B cell (primary cell): ENCODE results near the gene CD209. TPM values are rescaled to one million over a fixed set of nuclear protein-coding genes. Genes with fewer than 3 reads are reported as not detected.

Experiments used
- ATAC-seq: fragments of 200-7000 bp; cut with Tn5 transposase; one replicate; pipeline ENCODE4 v1.10.0; 2021; ENCODE audit warnings: low read depth, mild to moderate bottlenecking, moderate number of reproducible peaks, moderate library complexity
- CTCF ChIA-PET: fragments of 350-600 bp; sonication (Branson Sonifier 250); formaldehyde crosslinking; loops from one replicate; lab custom pipeline; 2021; ENCODE audit warnings: antibody characterized with exemption, inconsistent platforms; lab: Charles Lee
- POLR2A ChIA-PET: fragments of 350-600 bp; sonication (Branson Sonifier 250); formaldehyde crosslinking; loops from one replicate; lab custom pipeline; 2021; ENCODE audit warnings: antibody characterized with exemption; lab: Charles Lee
- DNase-seq: peaks from one replicate; pipeline ENCODE4 v3.0.0; 2013
- H2AFZ ChIP-seq: 2 replicates; pipeline ENCODE4 v1.6.1; 2012; ENCODE audit warnings: mild to moderate bottlenecking, low read depth, low read length; ENCODE audit not compliant: insufficient read depth, poor library complexity, severe bottlenecking
- H3K27ac ChIP-seq, 2 donors: 1 replicate in 1 of 2; 2 replicates in 1 of 2; pipeline ENCODE4 v1.5.1; 2012 to 2013; ENCODE audit warnings: low read length in 2 of 2, mild to moderate bottlenecking in 2 of 2, moderate library complexity in 1 of 2
- H3K27me3 ChIP-seq, 4 experiments: fragments of 200-600 bp in 1 of 4; sonication (generic) in 1 of 4; replicated peaks in 1 of 4; 1 replicate in 2 of 4; 2 replicates in 2 of 4; pipeline versions ENCODE4 v1.6.1 to v1.7.0; 2013 to 2016; ENCODE audit warnings: low read length in 3 of 4, mild to moderate bottlenecking in 2 of 4, mixed read lengths in 1 of 4, moderate library complexity in 1 of 4; ENCODE audit not compliant: insufficient read depth in 4 of 4, control insufficient read depth in 3 of 4; ENCODE audit errors: control extremely low read depth in 1 of 4
- H3K36me3 ChIP-seq, 2 experiments: replicated peaks in 1 of 2; 1 replicate in 1 of 2; 2 replicates in 1 of 2; pipeline versions ENCODE4 v1.6.1 to v1.7.1; 2013; ENCODE audit warnings: low read length in 1 of 2; ENCODE audit not compliant: insufficient read depth in 2 of 2, control insufficient read depth in 1 of 2; ENCODE audit errors: control extremely low read depth in 1 of 2, extremely low read depth in 1 of 2
- H3K4me1 ChIP-seq, 2 donors: fragments of 200-600 bp in 1 of 2; sonication (generic) in 1 of 2; 1 replicate in 1 of 2; 2 replicates in 1 of 2; pipeline versions ENCODE4 v1.5.1 to v1.6.1; 2013 to 2017; ENCODE audit warnings: low read length in 2 of 2; ENCODE audit not compliant: control insufficient read depth in 2 of 2, insufficient read depth in 2 of 2
- H3K4me2 ChIP-seq: replicated peaks from 2 replicates; pipeline ENCODE3; 2012; ENCODE audit warnings: mild to moderate bottlenecking, low read depth, low read length; ENCODE audit not compliant: poor library complexity, severe bottlenecking
- H3K4me3 ChIP-seq, 5 experiments: fragments of 200-600 bp in 1 of 5; sonication (generic) in 1 of 5; 1 replicate in 3 of 5; 2 replicates in 2 of 5; pipeline versions ENCODE4 v1.5.1 to v1.7.0; 2011 to 2016; ENCODE audit warnings: low read length in 4 of 5, mild to moderate bottlenecking in 4 of 5, low read depth in 2 of 5, control low read depth in 1 of 5, moderate library complexity in 1 of 5; ENCODE audit not compliant: insufficient read depth in 1 of 5; ENCODE audit errors: control extremely low read depth in 1 of 5, extremely low read depth in 1 of 5
- H3K79me2 ChIP-seq: fragments of 200-600 bp; sonication (generic); one replicate; pipeline ENCODE4 v1.6.0; 2016; ENCODE audit warnings: low read length; ENCODE audit not compliant: control insufficient read depth, insufficient read depth
- H3K9ac ChIP-seq: fragments of 200-600 bp; sonication (generic); 2 replicates; pipeline ENCODE4 v1.6.1; 2017; ENCODE audit warnings: mild to moderate bottlenecking, low read length, moderate library complexity
- H3K9me3 ChIP-seq, 3 donors: one replicate each; pipeline versions ENCODE4 v1.6.1 to v1.7.1; 2013; ENCODE audit warnings: low read length in 2 of 3; ENCODE audit not compliant: control insufficient read depth in 2 of 3, insufficient read depth in 1 of 3; ENCODE audit errors: control extremely low read depth in 1 of 3
- H4K20me1 ChIP-seq: 2 replicates; pipeline ENCODE4 v1.6.0; 2012; ENCODE audit warnings: mild to moderate bottlenecking, low read length; ENCODE audit not compliant: insufficient read depth, control insufficient read depth, poor library complexity, severe bottlenecking
- H3K27ac Mint-ChIP-seq: one replicate; pipeline ENCODE4 v1.8.0; 2021; ENCODE audit warnings: mixed read lengths
- H3K27me3 Mint-ChIP-seq: one replicate; pipeline ENCODE4 v1.8.0; 2021; ENCODE audit warnings: mixed read lengths
- H3K4me1 Mint-ChIP-seq: one replicate; pipeline ENCODE4 v1.8.0; 2021; ENCODE audit warnings: mixed read lengths
- H3K4me3 Mint-ChIP-seq: one replicate; pipeline ENCODE4 v1.8.0; 2021; ENCODE audit warnings: mixed read lengths
- H3K9me3 Mint-ChIP-seq: one replicate; pipeline ENCODE4 v1.8.0; 2022; ENCODE audit warnings: mixed read lengths; ENCODE audit not compliant: insufficient read depth
- CTCF ChIP-seq: fragments of 200-600 bp; IDR thresholded peaks from one replicate; pipeline ENCODE4 v1.8.0; 2022; ENCODE audit warnings: antibody characterized with exemption, mild to moderate bottlenecking
- EZH2 ChIP-seq: IDR thresholded peaks from 2 replicates; pipeline ENCODE4 v1.6.1; 2012; ENCODE audit warnings: borderline replicate concordance, low read depth, mild to moderate bottlenecking, moderate library complexity, low read length; ENCODE audit not compliant: insufficient read depth, poor library complexity, severe bottlenecking
- WGBS: methylation state at CpG from one replicate; pipeline ENCODE4 v1.1.5; 2013; ENCODE audit warnings: missing lambda C conversion rate; ENCODE audit not compliant: insufficient coverage; 5-methylcytosine and 5-hydroxymethylcytosine counted together
- intact Hi-C: fragments of 100-400 bp; cut with micrococcal nuclease; formaldehyde crosslinking; loops from one replicate; pipeline ENCODE4 v1.10.0; 2022
- polyA plus RNA-seq: library from polyadenylated mRNA; depleted of rRNA; stranded (reverse); fragments of >200 nt; gene quantifications from 2 replicates; pipeline ENCODE4 v1.2.3, GENCODE V29; 2012
- total RNA-seq, 2 donors: library from RNA; stranded (reverse); fragments of 120-200 nt in 1 of 2; gene quantifications; 1 replicate in 1 of 2; 2 replicates in 1 of 2; pipeline versions ENCODE4 v1.2.3 to v1.2.4, GENCODE V29; 2013 to 2022

The CD209 gene
- total and polyA plus RNA-seq, 2 donors (not counting 1 experiment from before 2014, with no cell fraction given) = 0.10 TPM; not detected in 1

DNA sequence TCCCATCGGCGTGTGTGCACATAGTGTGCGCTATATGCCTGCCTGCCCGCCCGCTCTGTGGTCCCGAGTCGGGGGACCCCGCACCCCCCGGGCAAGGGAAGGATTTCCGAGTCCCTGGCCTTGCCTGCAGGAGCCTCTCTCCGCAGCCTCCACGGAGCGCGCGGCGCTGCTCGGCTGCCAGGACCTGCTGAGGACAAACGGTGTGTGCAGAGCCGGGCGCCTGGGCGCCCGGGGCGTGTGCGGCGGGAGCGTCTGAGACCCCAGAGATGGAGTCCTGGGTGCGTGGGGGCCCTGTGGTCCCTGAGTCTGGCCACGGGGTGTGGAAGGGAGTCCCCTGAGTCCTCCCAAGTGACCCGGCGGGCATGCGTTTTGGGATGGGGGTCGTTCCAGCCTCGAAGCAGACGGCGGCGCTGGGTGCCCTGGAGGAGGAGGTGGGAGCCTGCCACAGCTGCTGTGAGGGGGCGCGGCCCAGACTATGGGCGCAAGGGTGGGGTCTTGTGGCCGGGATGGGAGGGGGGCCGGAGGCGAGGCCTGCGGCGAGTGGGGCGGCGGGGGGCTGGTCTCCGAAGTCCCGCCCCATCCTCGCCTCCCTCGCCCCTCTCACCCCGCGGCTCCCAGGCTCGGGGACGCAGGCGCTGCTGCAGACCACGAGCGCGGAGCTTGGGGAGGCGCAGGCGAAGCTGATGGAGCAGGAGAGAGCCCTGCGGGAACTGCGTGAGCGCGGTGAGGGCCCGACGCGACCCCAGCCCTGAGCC lies 41.0 kb upstream of the CD209 start:
- no peaks in the 10 kb centered on the region for H3K9me3 Mint-ChIP-seq
- DNase-seq (peak; percentile 41), ATAC-seq (no peak)
- H3K9me3 ChIP-seq = peaks cover 0 to 37% (median 3%) of the 10 kb centered on the region in 3 donors
- H3K4me2 ChIP-seq = peak overlapping the region; percentile 77
- H2AFZ ChIP-seq = peak overlapping the region; percentile 40
- H4K20me1 ChIP-seq = no peaks in the 10 kb centered on the region
- TF ChIP-seq EZH2 = no peak
- peak overlapping the region in 3 of 5 experiments; percentile 32 to 35 (median 34) for H3K4me3 ChIP-seq
- H3K79me2 ChIP-seq = no peaks in the 10 kb centered on the region
- POLR2A ChIA-PET = no interaction called here
- H3K27me3 ChIP-seq = peaks cover 0 to 43% (median 25%) of the 10 kb centered on the region in 4 experiments
- peaks cover 25% of the 10 kb centered on the region for H3K4me1 Mint-ChIP-seq
- no peaks in the 10 kb centered on the region for H3K36me3 ChIP-seq
- H3K27ac Mint-ChIP-seq = no peak overlapping the region
- intact Hi-C loops = no loop called here
- WGBS = 7% methylated on average over 62 of the region's 67 CpGs
- H3K27ac ChIP-seq = no peak overlapping the region
- CTCF ChIA-PET = interaction anchor here (1.3 kb wide), 1 partner anchor 136 kb away, joined by 4 read pairs; no protein-coding TSS in a partner anchor
- peaks cover 35% of the 10 kb centered on the region for H3K27me3 Mint-ChIP-seq
- H3K4me3 Mint-ChIP-seq = peak overlapping the region; percentile 19
- peaks cover 25% of the 10 kb centered on the region in 2 donors for H3K4me1 ChIP-seq
- peak overlapping the region; percentile 41 for H3K9ac ChIP-seq

- intact Hi-C loops = no loop called here
- H3K4me1 Mint-ChIP-seq = peaks cover 25% of the 10 kb centered on the region
- no peak overlapping the region for H3K27ac Mint-ChIP-seq
- DNase-seq (no peak), ATAC-seq (no peak)
- WGBS = 21% methylated on average over 22 of the region's 22 CpGs
- ChIA-PET POLR2A (no interaction called here), CTCF (interaction anchor here (1.3 to 1.4 kb wide), 2 partner anchors 12 to 135 kb away, joined by 4 to 5 read pairs; no protein-coding TSS in a partner anchor)
- peak overlapping the region; percentile 41 for H3K9ac ChIP-seq
- no peaks in the 10 kb centered on the region for H3K9me3 Mint-ChIP-seq
- peak overlapping the region; percentile 40 for H2AFZ ChIP-seq
- H3K36me3 ChIP-seq = no peaks in the 10 kb centered on the region
- peak overlapping the region in 2 of 5 experiments; percentile 24 to 34 for H3K4me3 ChIP-seq
- peaks cover 25% of the 10 kb centered on the region in 2 donors for H3K4me1 ChIP-seq
- H4K20me1 ChIP-seq = no peaks in the 10 kb centered on the region
- TF ChIP-seq CTCF = no peak
- no peak for TF ChIP-seq EZH2
- H3K79me2 ChIP-seq = no peaks in the 10 kb centered on the region
- H3K4me2 ChIP-seq = peak overlapping the region; percentile 77
- H3K27me3 Mint-ChIP-seq = peaks cover 39% of the 10 kb centered on the region
- peak overlapping the region; percentile 62 for H3K4me3 Mint-ChIP-seq
- H3K9me3 ChIP-seq = peaks cover 0 to 33% (median 3%) of the 10 kb centered on the region in 3 donors
- no peak overlapping the region for H3K27ac ChIP-seq
- peaks cover 0 to 43% (median 25%) of the 10 kb centered on the region in 4 experiments for H3K27me3 ChIP-seq
These were observed 40.4 kb upstream of the CD209 start for GRCh38 chr19:7787602-7788177.
